ENCODE results near the gene FARP2. TPM values are rescaled to one million over a fixed set of nuclear protein-coding genes. Genes with fewer than 3 reads are reported as not detected.
A peak's percentile ranks its signal among the peaks of the same experiment; 100 is the strongest.

The FARP2 gene
- total RNA-seq, 1 experiment from 2014 or later, result 49.3 TPM

DNA sequence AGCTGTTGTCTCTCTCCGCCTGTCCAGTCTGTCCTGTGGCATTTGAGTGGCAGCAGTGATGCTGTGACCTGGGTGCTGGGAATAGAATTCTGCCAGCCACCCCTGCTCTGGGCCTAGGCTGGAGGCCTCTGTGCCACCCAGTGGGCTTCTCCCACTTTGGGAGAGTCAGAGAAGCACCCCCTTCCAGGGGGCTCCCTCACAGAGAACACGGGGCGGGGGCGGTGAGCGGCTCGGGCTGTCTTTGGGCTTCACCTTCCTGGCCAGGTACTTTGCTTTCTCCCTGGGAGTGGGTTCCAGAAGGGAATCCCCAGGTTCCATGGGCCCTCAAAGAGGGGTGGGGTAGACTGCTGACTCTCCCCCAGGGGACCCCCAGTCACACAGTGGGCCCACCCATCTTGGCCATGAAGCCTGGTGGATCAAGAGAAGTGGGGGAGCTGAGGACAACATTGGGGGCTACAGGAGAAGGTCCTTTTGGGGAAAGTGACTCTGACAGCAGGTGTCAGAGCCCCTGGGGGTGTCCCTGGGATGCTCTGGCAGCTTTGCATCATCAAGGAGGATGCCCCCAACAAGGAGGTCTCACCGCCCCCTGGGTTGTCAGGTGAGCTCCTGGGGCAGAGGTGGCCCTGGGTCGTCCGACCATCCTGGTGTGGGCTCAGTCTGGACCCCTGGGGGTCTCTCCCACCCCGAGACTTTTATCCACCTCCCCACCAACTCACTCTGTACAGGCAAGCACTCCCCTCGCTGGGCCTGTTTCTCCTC is 183.7 kb downstream of the FARP2 start:
- CTCF ChIA-PET, result no interaction called here
- RAD21 ChIA-PET (ENCODE audit: low non-redundant PET in 1 of 2, low total read pairs in 2 of 2, uncharacterized antibody in 2 of 2, unreplicated experiment in 2 of 2), result no interaction called here
- Histone ChIP-seq H3K36me3 (ENCODE audit: control insufficient read depth in 1 of 2, insufficient read depth in 2 of 2, low read length in 2 of 2) (no peaks in the 10 kb centered on the region), H3K4me1 (ENCODE audit: control insufficient read depth in 1 of 2, insufficient read depth in 2 of 2, low read length in 2 of 2) (peaks cover 7 to 20% of the 10 kb centered on the region in 2 experiments), H2AFZ (ENCODE audit: low read depth, low read length, poor library complexity, severe bottlenecking) (no peak overlapping the region), H3K27me3 (ENCODE audit: insufficient read depth, low read length) (no peaks in the 10 kb centered on the region), H3K79me2 (ENCODE audit: insufficient read depth, low read length) (no peaks in the 10 kb centered on the region), H3K4me2 (ENCODE audit: low read length) (peak overlapping the region; percentile 84), H3K9ac (ENCODE audit: low read length) (no peak overlapping the region), H3K9me2 (ENCODE audit: insufficient read depth) (no peaks in the 10 kb centered on the region), H4K20me1 (ENCODE audit: insufficient read depth) (no peaks in the 10 kb centered on the region), H3K9me3 (ENCODE audit: control insufficient read depth in 1 of 2, insufficient read depth in 1 of 2, low read depth in 1 of 2, low read length in 2 of 2) (no peaks in the 10 kb centered on the region), H3K27ac (ENCODE audit: low read depth, low read length) (no peak overlapping the region), H3K4me3 (replicated peaks in 1 of 2; ENCODE audit: low read depth in 1 of 2, low read length in 2 of 2) (no peak overlapping the region)
- BruUV-seq (replicated peaks), result no TSS peak
- TF ChIP-seq SP1 (IDR thresholded peaks at IDR 0.05; ENCODE audit: low read depth), result no peak
- no peak for TF ChIP-seq POLR2A (IDR thresholded peaks at IDR 0.05; ENCODE audit: borderline replicate concordance, extremely low read depth, insufficient read depth, insufficient read length)
- no peak for TF ChIP-seq SRF (IDR thresholded peaks at IDR 0.05; ENCODE audit: low read depth)
- TF ChIP-seq ZFX (IDR thresholded peaks at IDR 0.05), result no peak
- TF ChIP-seq, protein P1, sequence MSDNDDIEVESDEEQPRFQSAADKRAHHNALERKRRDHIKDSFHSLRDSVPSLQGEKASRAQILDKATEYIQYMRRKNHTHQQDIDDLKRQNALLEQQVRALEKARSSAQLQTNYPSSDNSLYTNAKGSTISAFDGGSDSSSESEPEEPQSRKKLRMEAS (IDR thresholded peaks at IDR 0.05), result no peak
- no peak for TF ChIP-seq ELF1 (IDR thresholded peaks at IDR 0.05; ENCODE audit: borderline replicate concordance, low read depth)
- TF ChIP-seq CEBPB (IDR thresholded peaks at IDR 0.05; ENCODE audit: low read depth), result no peak
- TF ChIP-seq, protein P2, sequence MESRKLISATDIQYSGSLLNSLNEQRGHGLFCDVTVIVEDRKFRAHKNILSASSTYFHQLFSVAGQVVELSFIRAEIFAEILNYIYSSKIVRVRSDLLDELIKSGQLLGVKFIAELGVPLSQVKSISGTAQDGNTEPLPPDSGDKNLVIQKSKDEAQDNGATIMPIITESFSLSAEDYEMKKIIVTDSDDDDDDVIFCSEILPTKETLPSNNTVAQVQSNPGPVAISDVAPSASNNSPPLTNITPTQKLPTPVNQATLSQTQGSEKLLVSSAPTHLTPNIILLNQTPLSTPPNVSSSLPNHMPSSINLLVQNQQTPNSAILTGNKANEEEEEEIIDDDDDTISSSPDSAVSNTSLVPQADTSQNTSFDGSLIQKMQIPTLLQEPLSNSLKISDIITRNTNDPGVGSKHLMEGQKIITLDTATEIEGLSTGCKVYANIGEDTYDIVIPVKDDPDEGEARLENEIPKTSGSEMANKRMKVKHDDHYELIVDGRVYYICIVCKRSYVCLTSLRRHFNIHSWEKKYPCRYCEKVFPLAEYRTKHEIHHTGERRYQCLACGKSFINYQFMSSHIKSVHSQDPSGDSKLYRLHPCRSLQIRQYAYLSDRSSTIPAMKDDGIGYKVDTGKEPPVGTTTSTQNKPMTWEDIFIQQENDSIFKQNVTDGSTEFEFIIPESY (IDR thresholded peaks at IDR 0.05; ENCODE audit: extremely low read depth, insufficient replicate concordance, low read length), result no peak
- no peak for TF ChIP-seq EGR1 (IDR thresholded peaks at IDR 0.05; ENCODE audit: low read depth)
- TF ChIP-seq SIN3A (IDR thresholded peaks at IDR 0.05; ENCODE audit: low read depth), result no peak
- TF ChIP-seq, protein P3, sequence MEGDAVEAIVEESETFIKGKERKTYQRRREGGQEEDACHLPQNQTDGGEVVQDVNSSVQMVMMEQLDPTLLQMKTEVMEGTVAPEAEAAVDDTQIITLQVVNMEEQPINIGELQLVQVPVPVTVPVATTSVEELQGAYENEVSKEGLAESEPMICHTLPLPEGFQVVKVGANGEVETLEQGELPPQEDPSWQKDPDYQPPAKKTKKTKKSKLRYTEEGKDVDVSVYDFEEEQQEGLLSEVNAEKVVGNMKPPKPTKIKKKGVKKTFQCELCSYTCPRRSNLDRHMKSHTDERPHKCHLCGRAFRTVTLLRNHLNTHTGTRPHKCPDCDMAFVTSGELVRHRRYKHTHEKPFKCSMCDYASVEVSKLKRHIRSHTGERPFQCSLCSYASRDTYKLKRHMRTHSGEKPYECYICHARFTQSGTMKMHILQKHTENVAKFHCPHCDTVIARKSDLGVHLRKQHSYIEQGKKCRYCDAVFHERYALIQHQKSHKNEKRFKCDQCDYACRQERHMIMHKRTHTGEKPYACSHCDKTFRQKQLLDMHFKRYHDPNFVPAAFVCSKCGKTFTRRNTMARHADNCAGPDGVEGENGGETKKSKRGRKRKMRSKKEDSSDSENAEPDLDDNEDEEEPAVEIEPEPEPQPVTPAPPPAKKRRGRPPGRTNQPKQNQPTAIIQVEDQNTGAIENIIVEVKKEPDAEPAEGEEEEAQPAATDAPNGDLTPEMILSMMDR (IDR thresholded peaks at IDR 0.05 in 2 of 3, conservative IDR thresholded peaks at IDR 0.05 in 1 of 3; ENCODE audit: borderline replicate concordance in 1 of 3, insufficient read depth in 1 of 3, low read depth in 2 of 3, low read length in 2 of 3), result no peak
- no peak for TF ChIP-seq FOSL1 (IDR thresholded peaks at IDR 0.05; ENCODE audit: low read depth)
- no peak for TF ChIP-seq POLR2AphosphoS5 (IDR thresholded peaks at IDR 0.05; ENCODE audit: low read depth, low read length)
- TF ChIP-seq EZH2 (IDR thresholded peaks at IDR 0.05), result no peak
- TF ChIP-seq, protein P4, sequence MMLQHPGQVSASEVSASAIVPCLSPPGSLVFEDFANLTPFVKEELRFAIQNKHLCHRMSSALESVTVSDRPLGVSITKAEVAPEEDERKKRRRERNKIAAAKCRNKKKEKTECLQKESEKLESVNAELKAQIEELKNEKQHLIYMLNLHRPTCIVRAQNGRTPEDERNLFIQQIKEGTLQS (IDR thresholded peaks at IDR 0.05), result no peak
- no peak for ATAC-seq
- intact Hi-C loops (cut with micrococcal nuclease), result no loop called here
- no peak for DNase-seq (ENCODE audit: low read depth, low spot score)
- POLR2A ChIA-PET, result no interaction called here

Data from HCT116 (cell line).